HEK293 (cell line): ENCODE results near the gene HDLBP.

Source experiments
- CTCF ChIA-PET: fragments of 350-600 bp; formaldehyde crosslinking; extraction: SDS; loops from one replicate; lab custom pipeline; 2021; ENCODE audit warnings: antibody characterized with exemption; lab: Yijun Ruan, JAX
- POLR2A ChIA-PET: fragments of 300-600 bp; formaldehyde crosslinking; extraction: SDS; loops from one replicate; lab custom pipeline; 2020; ENCODE audit warnings: antibody characterized with exemption, inconsistent platforms; lab: Yijun Ruan, JAX
- H3K27ac ChIP-seq: fragments of 200-500 bp; sonication (Bioruptor generic); 2 replicates; pipeline ENCODE4 v1.5.1; 2014; ENCODE audit warnings: low read depth, low read length, control low read depth, inconsistent platforms; ENCODE audit errors: extremely low read depth
- H3K36me3 ChIP-seq, 2 experiments: fragments of 200-500 bp in 1 of 2; sonication (Bioruptor generic) in 1 of 2; 1 replicate in 1 of 2; 2 replicates in 1 of 2; pipeline ENCODE4 v1.5.1; 2014 to 2017; ENCODE audit warnings: inconsistent platforms in 2 of 2, low read length in 2 of 2; ENCODE audit not compliant: control insufficient read depth in 2 of 2, insufficient read depth in 1 of 2
- H3K4me1 ChIP-seq: fragments of 200-500 bp; sonication (Bioruptor generic); 2 replicates; pipeline ENCODE4 v1.5.1; 2014; ENCODE audit warnings: mild to moderate bottlenecking, low read length, inconsistent platforms; ENCODE audit not compliant: control insufficient read depth, insufficient read depth
- H3K4me3 ChIP-seq: 2 replicates; pipeline ENCODE4 v1.5.1; 2011; ENCODE audit warnings: low read depth, mild to moderate bottlenecking, control low read depth, low read length, moderate library complexity
- H3K9me3 ChIP-seq: fragments of 200-500 bp; sonication (Bioruptor generic); 2 replicates; pipeline ENCODE4 v1.5.1; 2014; ENCODE audit warnings: low read depth, low read length, inconsistent platforms; ENCODE audit not compliant: control insufficient read depth, insufficient read depth
- CTCF ChIP-seq: fragments of 450-650 bp; formaldehyde crosslinking; IDR thresholded peaks from 2 replicates; pipeline ENCODE4 v1.5.1; 2016; ENCODE audit warnings: missing biosample characterization, missing genetic modification characterization
- GLIS1 ChIP-seq: fragments of 450-650 bp; formaldehyde crosslinking; IDR thresholded peaks from 2 replicates; pipeline ENCODE4 v1.5.1; 2016; ENCODE audit warnings: missing biosample characterization, missing genetic modification characterization
- KLF1 ChIP-seq: fragments of 450-650 bp; formaldehyde crosslinking; IDR thresholded peaks from 2 replicates; pipeline ENCODE4 v1.5.1; 2016; ENCODE audit warnings: missing biosample characterization, missing genetic modification characterization
- KLF17 ChIP-seq: fragments of 450-650 bp; formaldehyde crosslinking; IDR thresholded peaks from 2 replicates; pipeline ENCODE4 v1.5.1; 2016; ENCODE audit warnings: missing biosample characterization, missing genetic modification characterization
- PATZ1 ChIP-seq: fragments of 450-650 bp; formaldehyde crosslinking; IDR thresholded peaks from 2 replicates; pipeline ENCODE4 v1.5.1; 2016; ENCODE audit warnings: missing biosample characterization, missing genetic modification characterization
- PRDM1 ChIP-seq: fragments of 450-650 bp; formaldehyde crosslinking; IDR thresholded peaks from 2 replicates; pipeline ENCODE4; 2016; ENCODE audit warnings: missing biosample characterization, missing genetic modification characterization
- SCRT2 ChIP-seq: fragments of 450-650 bp; formaldehyde crosslinking; IDR thresholded peaks from 2 replicates; pipeline ENCODE4 v1.5.1; 2016; ENCODE audit warnings: missing biosample characterization, missing genetic modification characterization
- SETDB1 ChIP-seq: IDR thresholded peaks from one replicate; pipeline ENCODE4 v1.6.1; 2017; ENCODE audit warnings: mild to moderate bottlenecking, low read length, moderate library complexity, mixed read lengths; ENCODE audit not compliant: insufficient read length
- TRIM28 ChIP-seq: IDR thresholded peaks from 2 replicates; pipeline ENCODE4 v1.6.1; 2011; ENCODE audit warnings: low read length, control low read depth, borderline replicate concordance
- ZBTB21 ChIP-seq: fragments of 450-650 bp; formaldehyde crosslinking; IDR thresholded peaks from 2 replicates; pipeline ENCODE4 v1.5.1; 2017; ENCODE audit warnings: missing biosample characterization, missing genetic modification characterization
- ZFP69B ChIP-seq: fragments of 450-650 bp; formaldehyde crosslinking; IDR thresholded peaks from 2 replicates; pipeline ENCODE4 v1.5.1; 2016; ENCODE audit warnings: missing biosample characterization, missing genetic modification characterization
- ZNF202 ChIP-seq: fragments of 450-650 bp; formaldehyde crosslinking; IDR thresholded peaks from 2 replicates; pipeline ENCODE4 v1.5.1; 2016; ENCODE audit warnings: missing biosample characterization, missing genetic modification characterization, borderline replicate concordance
- ZNF398 ChIP-seq: fragments of 450-650 bp; formaldehyde crosslinking; IDR thresholded peaks from 2 replicates; pipeline ENCODE4 v1.5.1; 2017; ENCODE audit warnings: missing biosample characterization, missing genetic modification characterization
- ZNF404 ChIP-seq: fragments of 450-650 bp; formaldehyde crosslinking; IDR thresholded peaks from 2 replicates; pipeline ENCODE4 v1.5.1; 2017; ENCODE audit warnings: missing biosample characterization, missing genetic modification characterization
- ZNF416 ChIP-seq: fragments of 450-650 bp; formaldehyde crosslinking; IDR thresholded peaks from 2 replicates; pipeline ENCODE4 v1.5.1; 2016; ENCODE audit warnings: missing biosample characterization, missing genetic modification characterization
- ZNF423 ChIP-seq: fragments of 450-650 bp; formaldehyde crosslinking; IDR thresholded peaks from 2 replicates; pipeline ENCODE4 v1.5.1; 2016; ENCODE audit warnings: missing biosample characterization, missing genetic modification characterization
- ZNF433 ChIP-seq: fragments of 450-650 bp; formaldehyde crosslinking; IDR thresholded peaks from 2 replicates; pipeline ENCODE4 v1.5.1; 2016; ENCODE audit warnings: missing biosample characterization, missing genetic modification characterization, low read depth
- ZNF530 ChIP-seq: fragments of 450-650 bp; formaldehyde crosslinking; IDR thresholded peaks from 2 replicates; pipeline ENCODE4 v1.5.1; 2016; ENCODE audit warnings: low read depth, missing biosample characterization, missing genetic modification characterization
- ZNF624 ChIP-seq: fragments of 450-650 bp; formaldehyde crosslinking; IDR thresholded peaks from 2 replicates; pipeline ENCODE4 v1.5.1; 2017; ENCODE audit warnings: missing biosample characterization, missing genetic modification characterization
- ZNF645 ChIP-seq: fragments of 450-650 bp; formaldehyde crosslinking; IDR thresholded peaks from 2 replicates; pipeline ENCODE4; 2016; ENCODE audit warnings: missing biosample characterization, missing genetic modification characterization
- ZNF654 ChIP-seq: fragments of 450-650 bp; formaldehyde crosslinking; IDR thresholded peaks from 2 replicates; pipeline ENCODE4 v1.5.1; 2016; ENCODE audit warnings: low read depth, missing biosample characterization, missing genetic modification characterization

Gene HDLBP

GRCh38 chr2:241219856-241220356 is 95.6 kb downstream of the HDLBP start:
- CTCF ChIA-PET = interaction anchor here (1.4 kb wide), 1 partner anchor 368 kb away, joined by 3 read pairs; no protein-coding TSS in a partner anchor
- H3K9me3 ChIP-seq = no peaks in the 10 kb centered on the region
- H3K27ac ChIP-seq = no peak overlapping the region
- no peak for TF ChIP-seq ZFP69B
- peak; percentile 85; the same call in 1 of the 2 replicates for TF ChIP-seq ZNF624 (tag by site-specific recombination)
- peak; percentile 87 for TF ChIP-seq SETDB1
- TF ChIP-seq TRIM28 = peak; percentile 73; the same call in 1 of the 2 replicates
- TF ChIP-seq ZBTB21 (tag by site-specific recombination) = no peak
- H3K4me1 ChIP-seq = no peaks in the 10 kb centered on the region
- H3K36me3 ChIP-seq = no peaks in the 10 kb centered on the region; a peak in 1 of 3 replicates
- POLR2A ChIA-PET = no interaction called here
- H3K4me3 ChIP-seq = no peak overlapping the region

- H3K4me3 ChIP-seq = peak overlapping the region; percentile 62
- ChIA-PET POLR2A (interaction anchor here (0.6 to 0.7 kb wide), 2 partner anchors 8 to 357 kb away, joined by 3 to 4 read pairs; no protein-coding TSS in a partner anchor), CTCF (interaction anchor here (0.6 to 1.4 kb wide), 4 partner anchors 13 to 546 kb away, joined by 3 to 4 read pairs (median 3); no protein-coding TSS in a partner anchor)
- no peaks in the 10 kb centered on the region for H3K4me1 ChIP-seq
- TF ChIP-seq ZNF404 (tag by site-specific recombination) = no peak
- peak; percentile 24; the same call in 1 of the 2 replicates for TF ChIP-seq PRDM1 (tag by site-specific recombination)
- no peaks in the 10 kb centered on the region; a peak in 1 of 3 replicates for H3K36me3 ChIP-seq
- H3K9me3 ChIP-seq = no peaks in the 10 kb centered on the region
- H3K27ac ChIP-seq = no peak overlapping the region; the same call in 1 of the 2 replicates
Observed at GRCh38 chr2:241219030-241219382, 96.5 kb downstream of the HDLBP start.

- no peaks in the 10 kb centered on the region; a peak in 1 of 3 replicates for H3K36me3 ChIP-seq
- H3K27ac ChIP-seq = peak overlapping the region; percentile 31; the same call in 1 of the 2 replicates
- POLR2A ChIA-PET = interaction anchor here (0.7 kb wide), 1 partner anchor 9 kb away, joined by 3 read pairs; no protein-coding TSS in a partner anchor
- H3K9me3 ChIP-seq = no peaks in the 10 kb centered on the region
- H3K4me3 ChIP-seq = peak overlapping the region; percentile 62
- CTCF ChIA-PET = interaction anchor here (0.6 to 1.4 kb wide), 4 partner anchors 14 to 545 kb away, joined by 3 to 4 read pairs (median 3); no protein-coding TSS in a partner anchor
- H3K4me1 ChIP-seq = no peaks in the 10 kb centered on the region
- no peak for TF ChIP-seq SCRT2
- TF ChIP-seq ZNF416 (tag by site-specific recombination) = no peak
- TF ChIP-seq KLF17 = no peak
- TF ChIP-seq PATZ1 = peak; percentile 43; the same call in 1 of the 2 replicates
- no peak for TF ChIP-seq ZNF398 (tag by site-specific recombination)
- no peak for TF ChIP-seq KLF1
- no peak for TF ChIP-seq ZNF530 (tag by site-specific recombination)
- TF ChIP-seq SETDB1 = no peak
- TF ChIP-seq GLIS1 (tag by site-specific recombination) = no peak
- TF ChIP-seq ZNF202 = no peak
- TF ChIP-seq ZNF433 = no peak
- no peak for TF ChIP-seq ZNF645 (tag by site-specific recombination)
- TF ChIP-seq ZNF423 (tag by site-specific recombination) = no peak
- TF ChIP-seq CTCF = peak; percentile 21; the same call in 1 of the 2 replicates
- no peak for TF ChIP-seq ZNF654 (tag by site-specific recombination)
Observed at GRCh38 chr2:241218131-241219029, 97.1 kb downstream of the HDLBP start.
